DMS79 treated with DMSO at 0.1 percent for 48 hours (cell line): ENCODE measurements around the gene ALMS1.
"Not testable (repeated sequence)": the region's sequence is repeated elsewhere in the genome, so short reads cannot be mapped to it uniquely, and the experiment has no call there.

Experiments
- DNase-seq: peaks from one replicate; lab custom pipeline; 2025; lab: John Stamatoyannopoulos, UW

The ALMS1 gene

DNA sequence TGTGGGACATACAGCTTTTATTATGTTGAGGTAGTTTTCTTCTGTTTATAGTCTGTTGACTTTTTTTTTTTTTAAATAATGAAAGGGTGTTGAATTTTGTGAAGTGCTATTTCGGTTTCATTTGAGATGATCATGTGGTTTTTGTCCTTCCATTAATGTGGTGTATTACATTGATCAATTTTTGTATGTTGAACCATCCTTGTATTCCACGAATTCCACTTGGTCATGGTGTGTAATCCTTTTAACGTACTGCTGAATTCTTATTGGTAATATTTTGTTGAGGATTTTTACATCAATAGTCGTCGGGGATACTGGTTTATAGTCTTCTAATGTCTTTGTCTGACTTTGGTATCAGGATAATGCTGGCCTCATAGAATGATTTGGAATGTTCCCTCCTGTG, 18.8 kb downstream of the ALMS1 start:
- DNase-seq = no peak

GRCh38 chr2:73406996-73407395, 21.4 kb downstream of the ALMS1 start:
- DNase-seq = no peak

DNA sequence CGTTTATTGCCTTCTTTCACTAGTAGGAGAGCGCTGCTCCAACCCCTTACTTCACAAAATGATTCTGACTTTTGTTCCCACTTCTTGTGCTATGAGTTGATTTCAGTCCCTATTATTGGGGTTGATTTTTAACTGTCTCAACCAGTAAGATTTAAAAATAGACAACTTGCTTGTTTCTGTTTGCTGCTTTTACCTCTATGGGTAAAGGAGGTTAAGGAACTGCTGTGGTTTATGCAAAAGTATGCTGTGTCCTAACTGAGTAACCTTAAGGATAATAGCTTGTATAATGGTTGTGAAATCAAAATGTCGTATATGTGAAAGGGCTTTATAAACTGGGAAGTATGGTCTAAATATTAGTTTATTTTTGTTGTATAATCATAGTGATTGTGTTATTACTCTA, 22.6 kb downstream of the ALMS1 start:
- no peak for DNase-seq

DNA sequence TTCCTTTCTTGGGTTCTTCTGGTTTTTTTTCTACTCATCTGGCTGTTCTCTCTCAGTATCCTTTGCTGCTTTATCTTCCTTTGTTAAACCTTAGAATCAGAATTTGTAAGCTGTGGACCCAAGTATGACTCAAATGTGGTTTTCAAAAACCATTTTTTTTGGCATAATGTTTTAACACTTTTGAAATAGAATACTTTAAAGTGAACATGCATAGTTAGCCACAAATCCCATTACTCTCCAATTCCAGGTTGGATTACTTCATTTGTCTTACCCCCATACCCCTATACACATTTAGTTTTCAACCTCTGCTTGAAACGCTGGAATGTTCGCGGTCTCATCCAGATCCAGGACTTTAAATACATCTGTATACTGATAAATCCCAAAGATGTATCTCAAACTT, 29.1 kb downstream of the ALMS1 start:
- no peak for DNase-seq

GRCh38 chr2:73415906-73416305, 30.3 kb downstream of the ALMS1 start:
- DNase-seq = no peak

DNA sequence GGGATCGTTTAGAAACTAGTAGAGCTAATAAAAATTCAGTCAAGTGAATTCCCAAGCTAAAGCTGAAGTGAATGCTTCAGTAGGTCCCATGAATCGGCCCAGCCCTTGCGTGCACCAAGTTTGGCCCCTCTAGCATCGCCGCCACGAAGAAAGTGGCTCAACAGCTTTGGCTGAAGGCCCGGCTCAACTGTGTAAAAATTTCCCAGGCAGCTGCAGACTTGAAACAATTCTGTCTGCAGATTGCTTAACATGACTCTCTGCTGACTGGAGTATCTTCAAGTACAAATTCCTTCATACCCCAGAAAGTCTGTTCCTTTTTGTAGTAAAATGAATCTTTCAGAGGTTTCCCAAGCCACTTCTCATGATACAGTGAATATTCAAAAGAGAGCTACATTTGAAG, 32.7 kb downstream of the ALMS1 start:
- no peak for DNase-seq

GRCh38 chr2:73423913-73424312, 38.3 kb downstream of the ALMS1 start:
- no peak for DNase-seq

DNA sequence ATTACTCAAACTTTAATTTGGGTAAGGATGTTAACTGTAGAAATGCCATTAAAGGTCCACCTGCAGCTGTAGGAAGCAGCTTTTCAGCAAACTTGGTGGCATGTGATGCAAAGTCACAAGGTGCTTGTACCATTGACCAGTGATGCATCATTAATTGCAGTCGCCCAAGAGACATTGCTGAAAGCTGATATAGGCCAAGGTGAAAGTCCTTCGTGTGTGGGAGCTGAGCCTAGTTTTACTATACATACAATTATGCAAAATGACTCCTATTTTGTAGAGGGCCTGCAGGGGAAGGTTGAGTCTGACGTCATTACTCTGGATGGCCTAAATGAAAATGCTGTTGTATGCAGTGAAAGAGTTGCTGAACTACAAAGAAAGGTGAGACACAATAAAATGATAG, 40.5 kb downstream of the ALMS1 start:
- DNase-seq = no peak

- DNase-seq = no peak
Observed at GRCh38 chr2:73436019-73436418, 50.4 kb downstream of the ALMS1 start.

- no peak for DNase-seq
Observed at GRCh38 chr2:73444202-73444601, 58.6 kb downstream of the ALMS1 start.

DNA sequence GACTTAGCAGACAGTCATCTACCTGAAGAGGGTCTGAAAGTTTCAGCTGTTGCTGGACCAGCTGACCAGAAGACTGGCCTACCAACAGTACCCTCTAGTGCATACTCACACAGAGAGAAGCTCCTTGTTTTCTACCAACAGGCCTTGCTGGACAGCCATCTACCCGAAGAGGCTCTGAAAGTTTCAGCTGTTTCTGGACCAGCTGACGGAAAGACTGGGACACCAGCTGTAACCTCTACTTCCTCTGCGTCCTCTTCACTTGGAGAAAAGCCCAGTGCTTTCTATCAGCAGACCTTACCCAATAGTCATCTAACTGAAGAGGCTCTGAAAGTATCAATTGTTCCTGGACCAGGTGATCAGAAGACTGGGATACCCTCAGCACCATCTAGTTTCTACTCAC, 63.2 kb downstream of the ALMS1 start:
- DNase-seq = no peak

DNA sequence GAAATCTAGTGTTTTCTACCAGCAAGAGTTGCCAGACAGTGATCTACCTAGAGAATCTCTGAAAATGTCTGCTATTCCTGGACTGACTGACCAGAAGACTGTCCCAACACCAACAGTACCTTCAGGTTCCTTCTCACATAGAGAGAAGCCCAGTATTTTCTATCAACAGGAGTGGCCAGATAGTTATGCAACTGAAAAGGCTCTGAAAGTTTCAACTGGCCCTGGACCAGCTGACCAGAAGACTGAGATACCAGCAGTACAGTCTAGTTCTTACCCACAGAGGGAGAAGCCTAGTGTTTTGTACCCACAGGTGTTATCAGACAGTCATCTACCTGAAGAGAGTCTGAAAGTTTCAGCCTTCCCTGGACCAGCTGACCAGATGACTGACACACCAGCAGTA, 63.8 kb downstream of the ALMS1 start:
- no peak for DNase-seq

DNA sequence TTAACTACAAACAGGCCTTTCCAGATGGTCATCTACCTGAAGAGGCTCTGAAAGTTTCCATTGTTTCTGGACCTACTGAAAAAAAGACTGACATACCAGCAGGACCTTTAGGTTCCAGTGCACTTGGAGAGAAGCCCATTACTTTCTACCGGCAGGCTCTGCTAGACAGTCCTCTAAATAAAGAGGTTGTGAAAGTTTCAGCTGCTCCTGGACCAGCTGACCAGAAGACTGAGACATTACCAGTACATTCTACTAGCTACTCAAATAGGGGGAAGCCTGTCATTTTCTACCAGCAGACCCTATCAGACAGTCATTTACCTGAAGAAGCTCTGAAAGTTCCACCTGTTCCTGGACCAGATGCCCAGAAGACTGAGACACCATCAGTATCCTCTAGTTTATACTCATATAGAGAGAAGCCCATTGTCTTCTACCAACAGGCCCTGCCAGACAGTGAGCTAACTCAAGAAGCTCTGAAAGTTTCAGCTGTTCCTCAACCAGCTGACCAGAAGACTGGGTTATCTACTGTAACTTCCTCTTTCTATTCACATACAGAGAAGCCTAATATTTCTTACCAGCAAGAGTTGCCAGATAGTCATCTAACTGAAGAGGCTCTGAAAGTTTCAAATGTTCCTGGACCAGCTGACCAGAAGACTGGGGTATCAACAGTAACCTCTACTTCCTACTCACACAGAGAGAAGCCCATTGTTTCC, 65.8 kb downstream of the ALMS1 start:
- DNase-seq = no peak

- DNase-seq = no peak
Observed at GRCh38 chr2:73457982-73458381, 72.3 kb downstream of the ALMS1 start.

DNA sequence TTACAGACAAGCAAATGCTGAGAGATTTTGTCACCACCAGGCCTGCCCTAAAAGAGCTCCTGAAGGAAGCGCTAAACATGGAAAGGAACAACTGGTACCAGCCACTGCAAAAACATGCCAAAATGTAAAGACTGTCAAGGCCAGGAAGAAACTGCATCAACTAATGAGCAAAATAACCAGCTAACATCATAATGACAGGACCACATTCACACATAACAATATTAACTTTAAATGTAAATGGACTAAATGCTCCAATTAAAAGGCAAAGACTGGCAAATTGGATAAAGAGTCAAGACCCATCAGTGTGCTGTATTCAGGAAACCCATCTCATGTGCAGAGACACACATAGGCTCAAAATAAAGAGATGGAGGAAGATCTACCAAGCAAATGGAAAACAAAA, 76.8 kb downstream of the ALMS1 start:
- DNase-seq = not testable (repeated sequence)

DNA sequence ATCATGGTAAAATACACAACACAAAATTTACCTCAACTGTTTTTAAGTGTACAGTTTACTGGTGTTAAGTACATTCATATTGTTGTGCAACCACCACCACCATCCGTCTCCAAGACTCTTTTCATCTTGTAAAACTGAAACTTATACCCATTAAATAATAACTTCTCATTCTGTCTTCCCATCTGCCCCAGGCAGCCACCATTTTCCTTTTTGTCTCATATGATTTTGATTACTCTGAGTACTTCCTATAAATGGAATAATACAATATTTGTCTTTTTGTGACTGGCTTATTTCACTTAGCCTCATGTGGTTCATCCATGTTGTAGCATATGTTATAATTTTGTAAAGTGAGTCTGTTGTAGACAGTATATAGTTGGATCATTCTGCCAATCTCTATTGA, 82.7 kb downstream of the ALMS1 start:
- no peak for DNase-seq

- DNase-seq = not testable (repeated sequence)
Observed at GRCh38 chr2:73483874-73484273, 98.2 kb downstream of the ALMS1 start.

- no peak for DNase-seq
Observed at GRCh38 chr2:73487112-73487657, 101.5 kb downstream of the ALMS1 start.

GRCh38 chr2:73488079-73488478, 102.4 kb downstream of the ALMS1 start:
- DNase-seq = no peak

GRCh38 chr2:73489053-73489452, 103.4 kb downstream of the ALMS1 start:
- no peak for DNase-seq

- no peak for DNase-seq
Observed at GRCh38 chr2:73494031-73494430, 108.4 kb downstream of the ALMS1 start.

DNA sequence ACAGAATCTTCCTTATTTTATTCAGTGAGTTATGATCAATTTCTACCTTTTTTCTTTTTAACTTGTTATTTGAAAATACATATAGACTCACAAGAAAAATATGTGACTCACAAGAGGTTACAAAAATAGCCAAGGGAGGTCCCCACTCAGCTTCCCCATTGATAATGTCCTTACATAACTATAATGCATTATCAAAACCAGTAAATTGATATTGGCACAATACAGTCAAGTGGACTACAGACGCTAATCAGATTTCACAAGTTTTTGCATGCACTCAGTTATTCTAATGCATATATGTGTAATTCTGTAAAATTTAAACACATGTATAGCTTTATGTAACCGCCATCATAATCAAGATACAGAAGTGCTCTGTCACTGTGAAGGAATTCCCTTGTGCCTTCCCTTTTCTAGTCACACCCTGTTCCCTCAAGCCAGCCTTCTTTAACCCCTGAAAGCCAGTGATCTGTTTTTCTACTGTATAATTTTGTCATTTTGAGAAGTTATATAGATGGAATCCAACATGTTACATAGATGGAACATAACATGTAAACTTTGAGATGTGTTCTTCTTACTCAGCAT, 118.4 kb downstream of the ALMS1 start:
- DNase-seq = no peak

- DNase-seq = not testable (repeated sequence)
Observed at GRCh38 chr2:73504850-73505249, 119.2 kb downstream of the ALMS1 start.

DNA sequence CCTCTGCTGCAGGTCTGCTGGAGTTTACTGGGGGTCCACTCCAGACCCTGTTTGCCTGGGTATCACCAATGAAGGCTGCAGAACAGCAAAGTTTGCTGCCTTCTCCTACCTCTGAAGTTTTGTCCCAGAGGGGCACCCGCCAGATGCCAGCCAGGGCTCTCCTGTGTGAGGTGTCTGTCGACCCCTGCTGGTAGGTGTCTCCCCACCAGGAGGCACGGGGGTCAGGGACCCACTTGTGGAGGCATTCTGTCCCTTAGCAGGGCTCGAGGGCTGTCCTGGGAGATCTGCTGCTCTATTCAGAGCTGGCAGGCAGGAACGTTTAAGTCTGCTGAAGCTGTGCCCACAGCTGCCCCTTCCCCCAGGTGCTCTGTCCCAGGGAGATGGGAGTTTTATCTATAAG, 124.8 kb downstream of the ALMS1 start:
- DNase-seq = not testable (repeated sequence)
